ENCODE measurements around the gene IL4R. TPM values are rescaled to one million over a fixed set of nuclear protein-coding genes. Genes with fewer than 3 reads are reported as not detected.

Gene IL4R
- total and polyA plus RNA-seq, 2 of the 13 experiments (the other 11 are each of a cell fraction or from before 2014, with no cell fraction given): 15.9 to 49.6 TPM

- TF ChIP-seq AFF4 (CRISPR knock-in tag; IDR thresholded peaks at IDR 0.05): no peak
- TF ChIP-seq ZNF333 (CRISPR knock-in tag; IDR thresholded peaks at IDR 0.05; ENCODE audit: borderline replicate concordance): no peak
- no peak for TF ChIP-seq NR2F1 (CRISPR knock-in tag; IDR thresholded peaks at IDR 0.05)
- TF ChIP-seq PAXIP1 (CRISPR knock-in tag; conservative IDR thresholded peaks at IDR 0.05): no peak
- peak; percentile 69 for TF ChIP-seq CTCF (CRISPR knock-in tag; IDR thresholded peaks at IDR 0.05)
- no peak for TF ChIP-seq THAP9 (CRISPR knock-in tag; IDR thresholded peaks at IDR 0.05; ENCODE audit: borderline replicate concordance)
- TF ChIP-seq MBD4 (IDR thresholded peaks at IDR 0.05; ENCODE audit: borderline replicate concordance, low read length): no peak
- no peak for TF ChIP-seq KDM5A (IDR thresholded peaks at IDR 0.05; ENCODE audit: borderline replicate concordance, low read length)
- no peak for TF ChIP-seq ZNF580 (CRISPR knock-in tag; IDR thresholded peaks at IDR 0.05; ENCODE audit: borderline replicate concordance, low read depth)
- TF ChIP-seq ZNF768 (CRISPR knock-in tag; IDR thresholded peaks at IDR 0.05): peak; percentile 32; the same call in 1 of the 2 replicates
- no peak for TF ChIP-seq PLRG1 (conservative IDR thresholded peaks at IDR 0.05)
- peak; percentile 9; the same call in 1 of the 2 replicates for TF ChIP-seq FOSL2 (CRISPR knock-in tag; IDR thresholded peaks at IDR 0.05)
- TF ChIP-seq ZSCAN5A (CRISPR knock-in tag; IDR thresholded peaks at IDR 0.05; ENCODE audit: borderline replicate concordance): no peak
- TF ChIP-seq PHF21A (CRISPR knock-in tag; IDR thresholded peaks at IDR 0.05): no peak
- TF ChIP-seq ZNF30 (CRISPR knock-in tag; IDR thresholded peaks at IDR 0.05): no peak
- TF ChIP-seq ZNF557 (CRISPR knock-in tag; IDR thresholded peaks at IDR 0.05): no peak
Observed at GRCh38 chr16:27355610-27356009, 41.8 kb downstream of the IL4R start (continued).

Measured in HepG2 (cell line).